Keratinocyte (primary cell): ENCODE results near the gene SORBS2.

Experiments used
- CTCF ChIP-seq, 3 experiments: IDR thresholded peaks in 1 of 3; conservative IDR thresholded peaks in 1 of 3; optimal IDR thresholded peaks in 1 of 3; 2 replicates in 2 of 3; 3 replicates in 1 of 3; pipeline versions ENCODE3 to v1.5.1; 2011; ENCODE audit warnings: low read length in 3 of 3, mild to moderate bottlenecking in 3 of 3, moderate library complexity in 2 of 3, control low read depth in 1 of 3, inconsistent platforms in 1 of 3; ENCODE audit not compliant: insufficient read depth in 2 of 3; ENCODE audit errors: extremely low read depth in 1 of 3
- EZH2 ChIP-seq: IDR thresholded peaks from one replicate; pipeline ENCODE4 v1.6.1; 2012; ENCODE audit warnings: inconsistent platforms, mild to moderate bottlenecking, low read length, moderate library complexity

- TF ChIP-seq CTCF (optimal IDR thresholded peaks at IDR 0.05 in 1 of 3, IDR thresholded peaks at IDR 0.05 in 1 of 3, conservative IDR thresholded peaks at IDR 0.05 in 1 of 3; ENCODE audit: extremely low read depth in 1 of 3, insufficient read depth in 2 of 3, low read length in 3 of 3) (no peak), EZH2 (no peak)
These were observed 19.4 kb downstream of the SORBS2 start for GRCh38 chr4:185792384-185793115.
